Fibroblast of skin of scalp (primary cell): ENCODE results near the gene LRMDA.

Experiments used
- DNase-seq: peaks from one replicate; pipeline ENCODE4 v3.0.0-alpha.2; 2013

The LRMDA gene

DNA sequence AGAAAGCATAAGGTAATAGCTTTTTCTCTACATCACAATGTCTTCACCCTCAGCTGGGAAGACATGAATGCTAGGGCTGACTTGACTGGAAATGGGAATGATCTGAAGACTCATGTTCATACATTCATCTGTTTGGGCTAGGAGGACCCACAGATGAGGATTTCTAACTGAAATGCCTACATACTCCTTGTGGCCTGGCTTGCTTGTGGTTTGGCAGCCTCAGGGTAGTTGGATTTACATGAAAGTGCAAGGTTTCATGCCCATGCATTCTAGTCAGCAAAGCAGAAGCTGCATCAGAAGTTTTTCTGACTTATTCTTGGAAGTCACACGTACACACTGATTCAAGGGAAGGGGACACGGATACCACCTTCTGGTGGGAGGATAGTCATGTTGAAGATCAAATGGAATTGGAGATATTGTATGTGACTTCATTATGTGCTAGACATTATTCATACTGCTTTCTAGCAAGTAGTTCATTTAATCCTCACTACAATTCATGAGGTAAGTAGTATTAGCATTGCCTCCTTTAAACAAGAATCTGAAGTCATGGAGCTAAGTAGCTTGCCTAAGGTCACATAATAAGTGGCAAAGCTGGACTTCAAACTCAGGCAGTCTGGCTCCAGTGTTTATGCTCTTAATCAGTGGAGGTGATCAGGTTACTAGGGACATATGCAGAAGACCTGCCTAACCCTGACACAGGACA lies 957.0 kb downstream of the LRMDA start:
- peak; percentile 32 for DNase-seq

DNA sequence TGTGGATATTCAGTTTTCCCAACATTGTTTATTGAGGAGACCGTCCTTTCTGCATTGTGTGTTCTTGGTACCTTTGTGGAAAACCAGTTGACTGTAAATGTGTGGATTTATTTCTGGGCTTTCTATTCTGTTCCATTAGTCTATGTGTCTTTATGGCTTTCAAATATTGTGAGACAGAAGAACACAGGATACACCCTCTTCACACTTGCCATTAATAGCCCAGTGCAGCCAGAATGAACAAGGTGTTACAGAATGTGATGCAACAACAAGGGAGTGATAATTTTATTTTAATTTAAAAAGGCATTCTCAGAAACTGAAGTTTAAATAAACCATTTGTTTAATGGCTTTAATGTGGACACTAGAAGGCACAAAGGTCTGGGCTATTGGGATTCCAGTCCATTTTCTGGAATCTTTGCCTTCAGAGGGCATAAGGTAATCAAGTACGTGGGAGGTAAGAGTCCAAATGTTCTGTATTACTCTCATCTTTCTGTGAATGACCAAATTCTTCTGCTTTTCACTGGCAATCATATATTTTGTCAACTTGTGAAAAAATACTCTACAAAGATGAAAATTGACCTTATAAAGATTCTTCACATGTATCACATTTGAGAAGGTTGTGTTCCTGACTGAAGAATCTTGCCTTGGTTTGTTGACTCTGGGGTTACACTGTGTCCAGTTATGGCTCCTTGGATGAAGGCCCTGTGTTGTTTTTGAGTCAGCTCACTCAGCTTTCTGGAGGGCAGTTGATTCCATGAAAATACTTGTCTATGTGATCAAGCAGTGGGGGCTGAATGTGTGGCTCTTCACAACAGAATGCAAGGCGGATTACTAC lies 962.7 kb downstream of the LRMDA start:
- DNase-seq: peak; percentile 14

- no peak for DNase-seq
These were observed 963.3 kb downstream of the LRMDA start for GRCh38 chr10:76394707-76395042.

- DNase-seq: no peak
These were observed 963.8 kb downstream of the LRMDA start for GRCh38 chr10:76395251-76395650.

DNA sequence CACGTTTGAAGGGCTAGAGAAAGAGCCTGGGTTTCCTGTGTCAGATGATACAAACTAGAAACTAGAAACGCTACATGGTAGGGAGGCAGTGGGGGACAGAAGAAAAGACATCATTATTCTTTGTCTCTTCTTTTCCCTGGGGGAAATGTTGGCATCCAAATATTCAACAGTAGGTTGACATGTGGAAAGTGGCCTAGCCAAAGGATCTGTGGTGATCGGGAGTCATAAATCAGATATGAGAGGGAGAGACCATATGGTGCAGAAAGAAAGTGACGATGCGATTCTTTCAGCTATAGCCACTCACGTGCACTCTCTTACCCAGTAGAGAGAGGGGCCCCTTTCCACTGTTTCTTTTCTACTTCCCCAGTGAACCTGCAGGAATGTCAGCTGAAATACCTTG lies 964.7 kb downstream of the LRMDA start:
- DNase-seq: peak; percentile 8

- peak; percentile 22 for DNase-seq
These were observed 966.0 kb downstream of the LRMDA start for GRCh38 chr10:76397181-76398042.

DNA sequence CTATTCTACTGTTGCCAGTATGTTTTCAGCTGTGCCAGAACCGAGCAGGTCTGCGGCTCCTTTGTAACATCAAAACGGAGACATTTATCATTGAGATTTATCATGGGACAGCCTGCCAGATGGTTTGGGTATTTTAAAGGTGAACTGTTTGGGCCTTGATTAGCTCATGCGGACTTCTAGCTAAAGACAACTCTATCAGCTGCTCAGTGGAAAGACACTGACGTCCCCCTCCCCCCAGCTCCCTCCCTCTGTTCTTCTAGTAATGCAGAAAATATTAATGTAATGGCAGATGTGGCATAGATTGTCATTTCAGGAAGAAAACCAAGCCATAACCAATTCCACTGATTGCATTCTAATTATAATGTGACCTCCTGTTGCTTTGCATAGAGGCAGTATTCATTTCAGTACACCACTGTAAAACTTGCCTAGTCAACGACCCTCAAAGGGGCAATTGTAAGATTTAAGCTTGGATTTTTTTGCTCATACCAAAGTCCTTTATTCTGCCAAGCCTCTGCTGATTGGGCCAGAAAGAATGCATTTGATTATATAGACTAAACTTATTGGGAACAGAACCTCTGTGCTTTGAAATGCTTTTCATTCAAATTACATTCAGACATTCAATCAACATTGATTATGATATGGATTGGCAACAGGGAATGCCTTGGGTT lies 966.8 kb downstream of the LRMDA start:
- DNase-seq: peak; percentile 19

GRCh38 chr10:76399226-76399625 lies 967.8 kb downstream of the LRMDA start:
- peak; percentile 54 for DNase-seq

DNA sequence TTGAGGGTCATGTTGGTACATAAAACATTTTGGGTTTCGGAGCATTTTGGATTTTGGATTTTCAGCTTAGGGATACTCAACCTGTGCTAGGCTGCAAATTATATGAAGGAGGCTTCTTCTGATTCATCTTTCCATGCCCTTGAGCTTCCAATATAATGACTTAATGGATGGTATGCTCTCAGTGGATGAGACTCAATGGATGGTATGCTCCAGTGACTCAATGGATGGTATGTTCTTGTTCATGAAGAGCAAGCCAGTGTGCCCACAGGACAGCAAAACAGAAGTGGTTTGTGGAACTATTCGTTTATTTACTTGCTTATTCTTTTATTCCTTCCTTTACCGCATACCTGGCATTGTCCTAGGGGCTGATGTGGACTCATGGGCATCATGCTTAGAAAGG lies 969.6 kb downstream of the LRMDA start:
- DNase-seq: peak; percentile 10

DNA sequence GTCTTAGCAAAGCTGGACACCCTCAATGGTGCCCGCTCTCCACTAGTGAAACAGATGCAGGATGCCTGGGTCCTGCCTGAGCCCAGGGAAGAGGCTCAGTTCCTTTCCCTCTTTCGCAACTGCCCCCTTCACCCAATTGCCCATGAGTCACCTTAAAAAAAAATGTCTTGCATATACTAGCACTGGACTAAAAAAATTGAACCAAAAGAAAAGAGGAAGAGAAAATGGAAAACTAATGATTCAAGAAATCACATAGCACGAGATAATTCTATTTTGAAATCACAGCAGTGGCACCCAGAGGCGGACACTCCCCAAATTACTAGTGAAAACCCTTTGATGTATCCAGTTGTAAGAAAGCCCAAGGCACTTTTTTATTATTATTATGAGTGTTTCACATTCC lies 972.5 kb downstream of the LRMDA start:
- peak; percentile 44 for DNase-seq

GRCh38 chr10:76404531-76404930 lies 973.1 kb downstream of the LRMDA start:
- DNase-seq: no peak

- peak; percentile 46 for DNase-seq
These were observed 974.5 kb downstream of the LRMDA start for GRCh38 chr10:76405922-76406321.

- peak; percentile 51 for DNase-seq
These were observed 977.2 kb downstream of the LRMDA start for GRCh38 chr10:76408646-76409045.

GRCh38 chr10:76411729-76412435 lies 980.5 kb downstream of the LRMDA start:
- DNase-seq: no peak

DNA sequence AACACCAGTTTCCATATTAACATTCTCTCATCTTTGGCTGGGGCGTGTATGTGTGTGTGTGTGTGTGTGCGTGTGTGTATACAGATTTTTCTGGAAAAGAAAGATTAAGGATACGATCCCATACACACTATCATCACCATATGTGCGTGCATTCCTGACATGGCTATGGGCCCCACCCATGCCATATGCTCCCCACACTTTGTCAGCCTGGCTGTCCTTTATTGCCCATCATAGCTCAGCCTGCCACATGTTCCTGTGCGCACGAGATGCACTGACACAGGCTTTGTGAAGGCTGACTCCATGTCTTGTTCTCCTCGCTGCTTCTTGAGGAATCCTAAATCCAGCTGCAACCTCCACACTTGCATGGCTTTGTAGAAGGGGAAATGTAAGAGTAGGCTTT lies 984.1 kb downstream of the LRMDA start:
- peak; percentile 31 for DNase-seq

DNA sequence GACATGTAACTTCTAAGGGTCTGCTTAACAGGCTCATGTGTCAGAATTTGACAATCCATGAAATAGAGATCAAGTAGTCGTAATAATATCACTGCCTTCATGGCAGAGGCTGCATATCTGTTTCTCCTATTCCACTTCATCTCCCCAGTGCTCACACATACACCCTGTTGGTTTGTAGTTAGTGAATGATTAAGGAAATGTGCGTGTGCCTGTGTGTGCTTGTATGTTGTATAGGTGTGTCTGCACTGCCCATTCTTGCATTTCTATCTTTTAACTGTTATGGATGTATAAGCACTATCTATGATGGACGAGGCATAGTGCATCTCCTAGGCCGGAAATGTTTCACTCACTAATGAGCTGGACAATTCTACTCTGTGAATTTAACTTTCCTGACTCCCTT lies 985.2 kb downstream of the LRMDA start:
- no peak for DNase-seq

DNA sequence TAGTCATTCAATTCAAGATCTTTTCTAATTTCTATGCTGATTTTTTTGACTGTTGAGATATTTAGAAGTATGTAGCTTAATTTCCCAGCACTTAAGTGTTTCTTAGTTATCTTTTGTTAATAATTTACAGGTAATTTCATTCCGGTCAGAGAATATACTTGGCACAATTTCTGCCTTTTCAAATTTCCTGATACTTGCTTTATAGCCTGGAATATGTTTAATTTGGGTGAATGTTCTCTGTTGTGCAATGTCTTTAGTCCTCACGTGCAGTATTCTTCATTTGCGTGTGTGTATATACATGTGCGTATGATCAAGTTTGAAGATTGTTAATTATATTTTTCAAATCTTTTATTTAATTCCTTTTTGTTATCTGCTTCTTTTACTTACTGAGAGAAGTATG lies 989.3 kb downstream of the LRMDA start:
- no peak for DNase-seq

GRCh38 chr10:76422769-76423168 lies 991.3 kb downstream of the LRMDA start:
- DNase-seq: peak; percentile 38

GRCh38 chr10:76428551-76429367 lies 997.3 kb downstream of the LRMDA start:
- DNase-seq: peak; percentile 99

- DNase-seq: peak; percentile 29
These were observed 998.1 kb downstream of the LRMDA start for GRCh38 chr10:76429368-76430060.
